Liver (tissue), 3 donors: ENCODE results near the gene PRSS33.

Experiments used
- CTCF ChIP-seq: fragments of 150-350 bp; IDR thresholded peaks from 2 replicates; pipeline ENCODE4 v1.5.1; 2017; ENCODE audit warnings: improper control_type of control experiment, low read depth, low read length; ENCODE audit not compliant: missing input control
- FOXA1 ChIP-seq: IDR thresholded peaks from 2 replicates; pipeline ENCODE4 v1.6.1; 2016; ENCODE audit warnings: antibody characterized with exemption
- NR2F2 ChIP-seq: IDR thresholded peaks from 2 replicates; pipeline ENCODE4 v1.6.1; 2016; ENCODE audit warnings: antibody characterized with exemption
- donor health status: healthy.
- donor health status: healthy.

DNA sequence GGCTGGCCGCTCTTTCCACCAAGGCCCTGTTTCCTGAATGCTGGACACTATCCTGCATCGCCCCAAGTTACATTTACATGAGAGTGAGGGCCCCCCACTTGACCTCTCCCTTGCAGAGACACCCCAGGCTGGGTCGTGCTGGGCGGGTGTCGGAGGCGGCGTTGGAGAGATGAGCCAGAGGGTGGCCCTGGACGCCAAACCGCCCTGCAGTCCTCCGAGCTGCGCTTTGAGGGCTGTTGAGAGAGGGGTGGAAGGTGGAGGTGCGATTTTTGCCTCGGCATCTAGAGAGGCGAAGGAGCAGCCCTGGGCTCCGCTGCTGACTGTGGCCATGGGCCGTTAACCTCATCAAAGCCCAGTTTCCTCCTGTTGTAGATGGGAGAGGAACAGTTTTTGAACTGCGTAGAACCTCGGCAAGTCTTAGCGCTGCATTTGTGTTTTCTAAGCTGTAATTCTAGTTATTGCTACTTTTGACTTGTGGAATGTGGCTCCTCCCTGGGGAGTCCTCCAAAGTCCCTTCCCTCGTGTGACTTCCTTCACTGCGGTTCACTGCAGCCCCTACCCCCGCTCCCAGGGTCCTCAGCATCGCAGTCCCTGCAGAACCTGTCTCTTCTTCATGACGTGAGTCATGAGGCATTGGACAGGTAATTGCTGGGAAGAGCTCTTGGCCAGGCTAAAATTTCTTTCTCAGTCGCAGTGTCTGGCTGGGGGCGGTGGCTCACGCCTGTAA is 9.3 kb downstream of the PRSS33 start:
- TF ChIP-seq CTCF (no peak), NR2F2 (no peak), FOXA1 (no peak)
